NB4 (cell line): ENCODE results near the gene PEAK1.

Experiments used
- CTCF ChIP-seq: IDR thresholded peaks from one replicate; pipeline ENCODE4 v1.5.1; 2012; ENCODE audit warnings: low read depth, low read length
- MYC ChIP-seq: IDR thresholded peaks from 2 replicates; pipeline ENCODE4 v1.6.1; 2011; ENCODE audit warnings: low read depth, low read length
- POLR2A ChIP-seq: IDR thresholded peaks from 2 replicates; pipeline ENCODE4 v1.6.1; 2011; ENCODE audit warnings: mild to moderate bottlenecking; ENCODE audit not compliant: insufficient read length; ENCODE audit errors: extremely low read depth
- TF ChIP-seq, protein P1 (sequence below): IDR thresholded peaks from 2 replicates; pipeline ENCODE4 v1.6.1; 2011; ENCODE audit warnings: low read depth, low read length

GRCh38 chr15:77352887-77353286 lies 67.0 kb downstream of the PEAK1 start:
- TF ChIP-seq CTCF (no peak), MYC (no peak), POLR2A (no peak)
- TF ChIP-seq, protein P1, sequence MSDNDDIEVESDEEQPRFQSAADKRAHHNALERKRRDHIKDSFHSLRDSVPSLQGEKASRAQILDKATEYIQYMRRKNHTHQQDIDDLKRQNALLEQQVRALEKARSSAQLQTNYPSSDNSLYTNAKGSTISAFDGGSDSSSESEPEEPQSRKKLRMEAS, result no peak
